HG02870 (cell line): ENCODE data around the gene CENPP.

Source experiments
- ATAC-seq: cut with Tn5 transposase; IDR thresholded peaks from one replicate; pipeline ENCODE4 v1.9.1; 2021; ENCODE audit warnings: mild to moderate bottlenecking, moderate library complexity; ENCODE audit not compliant: unreplicated experiment

The CENPP gene

GRCh38 chr9:92668746-92669526, 343.2 kb downstream of the CENPP start:
- ATAC-seq, result no peak

GRCh38 chr9:92669527-92669889, 343.8 kb downstream of the CENPP start:
- no peak for ATAC-seq
